ENCODE measurements around the gene HYCC2. TPM values are rescaled to one million over a fixed set of nuclear protein-coding genes. Genes with fewer than 3 reads are reported as not detected.
"Not testable (repeated sequence)": the region's sequence is repeated elsewhere in the genome, so short reads cannot be mapped to it uniquely, and the experiment has no call there.

Gene HYCC2
- total RNA-seq, 1 donor from 2014 or later = 2.1 TPM

DNA sequence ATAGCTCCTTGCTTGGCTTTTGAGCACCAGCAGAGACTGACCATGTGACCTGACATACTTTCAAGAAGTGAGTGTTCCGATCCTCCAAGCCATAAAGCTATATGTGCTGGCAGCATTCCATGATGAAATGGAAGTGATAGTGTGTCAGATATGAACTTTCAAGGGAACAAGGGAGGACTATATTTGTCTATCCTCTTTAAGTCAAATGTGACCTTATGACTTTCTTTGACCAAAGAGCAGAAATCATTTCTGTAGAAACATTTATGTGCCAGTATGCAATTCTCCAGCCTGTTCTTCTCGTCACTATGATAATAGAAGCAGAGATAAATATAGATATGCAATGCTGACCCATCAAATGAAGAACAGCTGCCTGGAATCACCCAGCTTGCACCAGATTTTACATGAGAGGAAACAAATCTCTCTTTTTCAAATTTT, 14.4 kb downstream of the HYCC2 start:
- TF ChIP-seq, protein P1, sequence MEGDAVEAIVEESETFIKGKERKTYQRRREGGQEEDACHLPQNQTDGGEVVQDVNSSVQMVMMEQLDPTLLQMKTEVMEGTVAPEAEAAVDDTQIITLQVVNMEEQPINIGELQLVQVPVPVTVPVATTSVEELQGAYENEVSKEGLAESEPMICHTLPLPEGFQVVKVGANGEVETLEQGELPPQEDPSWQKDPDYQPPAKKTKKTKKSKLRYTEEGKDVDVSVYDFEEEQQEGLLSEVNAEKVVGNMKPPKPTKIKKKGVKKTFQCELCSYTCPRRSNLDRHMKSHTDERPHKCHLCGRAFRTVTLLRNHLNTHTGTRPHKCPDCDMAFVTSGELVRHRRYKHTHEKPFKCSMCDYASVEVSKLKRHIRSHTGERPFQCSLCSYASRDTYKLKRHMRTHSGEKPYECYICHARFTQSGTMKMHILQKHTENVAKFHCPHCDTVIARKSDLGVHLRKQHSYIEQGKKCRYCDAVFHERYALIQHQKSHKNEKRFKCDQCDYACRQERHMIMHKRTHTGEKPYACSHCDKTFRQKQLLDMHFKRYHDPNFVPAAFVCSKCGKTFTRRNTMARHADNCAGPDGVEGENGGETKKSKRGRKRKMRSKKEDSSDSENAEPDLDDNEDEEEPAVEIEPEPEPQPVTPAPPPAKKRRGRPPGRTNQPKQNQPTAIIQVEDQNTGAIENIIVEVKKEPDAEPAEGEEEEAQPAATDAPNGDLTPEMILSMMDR (IDR thresholded peaks at IDR 0.05) = no peak
- H3K4me3 ChIP-seq = no peak overlapping the region

GRCh38 chr2:201049455-201049854, 22.0 kb downstream of the HYCC2 start:
- no peaks in the 10 kb centered on the region for H3K4me1 ChIP-seq
- DNase-seq (ENCODE audit: low spot score in 2 of 2) = no peak
- TF ChIP-seq, protein P1 (IDR thresholded peaks at IDR 0.05) = no peak
- peaks cover 0 to 11% of the 10 kb centered on the region in 2 donors for H3K36me3 ChIP-seq
- H3K27me3 ChIP-seq = no peaks in the 10 kb centered on the region
- no peak overlapping the region for H3K27ac ChIP-seq
- H3K9me3 ChIP-seq = no peaks in the 10 kb centered on the region
- H3K4me3 ChIP-seq = no peak overlapping the region
- intact Hi-C loops (cut with DNase I) = no loop called here

More for the DNA sequence above, 14.4 kb downstream of the HYCC2 start:
- Histone ChIP-seq H3K9me3 (no peaks in the 10 kb centered on the region), H3K27me3 (no peaks in the 10 kb centered on the region), H3K27ac (no peak overlapping the region), H3K4me1 (no peaks in the 10 kb centered on the region), H3K36me3 (peaks cover 3 to 8% of the 10 kb centered on the region in 2 donors)
- DNase-seq (ENCODE audit: low spot score in 2 of 2) = no peak
- intact Hi-C loops (cut with DNase I) = no loop called here

- no peak for DNase-seq (ENCODE audit: low spot score in 2 of 2)
- no peak overlapping the region for H3K4me3 ChIP-seq
- intact Hi-C loops (cut with DNase I) = no loop called here
- H3K4me1 ChIP-seq = no peaks in the 10 kb centered on the region
- no peaks in the 10 kb centered on the region for H3K27me3 ChIP-seq
- H3K9me3 ChIP-seq = no peaks in the 10 kb centered on the region
- peaks cover 0 to 11% of the 10 kb centered on the region in 2 donors for H3K36me3 ChIP-seq
- TF ChIP-seq, protein P1 (IDR thresholded peaks at IDR 0.05) = no peak
- no peak overlapping the region for H3K27ac ChIP-seq
These were observed 24.6 kb downstream of the HYCC2 start for GRCh38 chr2:201046881-201047280.

GRCh38 chr2:201043050-201043449, 28.4 kb downstream of the HYCC2 start:
- H3K4me3 ChIP-seq; intact Hi-C loops (cut with DNase I); H3K27me3 ChIP-seq; H3K4me1 ChIP-seq; DNase-seq (ENCODE audit: low spot score in 2 of 2); H3K9me3 ChIP-seq; H3K27ac ChIP-seq; H3K36me3 ChIP-seq: not testable (repeated sequence)

GRCh38 chr2:201042451-201042850, 29.0 kb downstream of the HYCC2 start:
- H3K36me3 ChIP-seq; H3K4me1 ChIP-seq; H3K27ac ChIP-seq; DNase-seq (ENCODE audit: low spot score in 2 of 2); H3K9me3 ChIP-seq; intact Hi-C loops (cut with DNase I); H3K4me3 ChIP-seq; H3K27me3 ChIP-seq: not testable (repeated sequence)

DNA sequence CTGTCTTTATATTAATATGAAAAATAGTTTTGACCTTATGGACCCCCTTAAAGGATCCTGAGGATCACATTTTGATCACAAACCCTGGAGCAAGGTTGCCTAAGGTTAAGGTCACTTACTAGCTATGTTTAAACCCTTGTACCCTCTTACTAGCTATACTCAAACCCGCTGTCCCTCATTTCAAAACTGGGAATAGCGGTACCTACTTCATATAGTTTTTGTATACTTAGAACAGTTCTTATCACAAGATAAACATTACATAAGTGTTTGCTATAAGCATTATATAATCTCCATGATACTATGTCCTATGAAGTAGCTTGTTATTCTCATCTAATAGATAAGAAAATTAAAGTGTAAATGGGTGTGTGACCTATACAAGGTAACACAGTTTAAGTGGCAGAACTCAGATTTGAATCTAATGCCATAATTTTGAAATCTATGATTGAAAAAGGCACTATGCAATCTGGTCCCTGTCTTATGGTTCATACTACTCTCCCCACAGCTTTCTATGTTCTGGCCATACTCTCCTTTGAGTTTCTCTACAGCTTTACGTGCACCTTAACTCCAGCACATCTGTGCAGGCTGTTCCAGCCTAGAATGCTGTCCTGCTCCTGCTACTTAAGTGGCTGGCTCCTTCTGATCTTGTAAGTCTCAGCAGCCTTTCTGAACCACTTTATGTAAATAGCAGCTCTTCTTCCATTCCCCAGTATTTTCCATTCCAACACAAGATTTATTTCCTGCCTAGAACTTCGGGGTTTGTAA, 30.4 kb downstream of the HYCC2 start:
- no peaks in the 10 kb centered on the region for H3K4me1 ChIP-seq
- TF ChIP-seq, protein P1 (IDR thresholded peaks at IDR 0.05) = no peak
- peaks cover 0 to 8% of the 10 kb centered on the region in 2 donors for H3K36me3 ChIP-seq
- no peak overlapping the region for H3K4me3 ChIP-seq
- no peak overlapping the region for H3K27ac ChIP-seq
- no peak for DNase-seq (ENCODE audit: low spot score in 2 of 2)
- intact Hi-C loops (cut with DNase I) = no loop called here
- no peaks in the 10 kb centered on the region for H3K9me3 ChIP-seq
- H3K27me3 ChIP-seq = no peaks in the 10 kb centered on the region

Data from ascending aorta (tissue), 2 donors.